SK-N-SH (cell line): ENCODE data around the gene KRTAP19-7.

ENCODE experiments used
- CTCF ChIP-seq: fragments of 200-600 bp; sonication (generic); IDR thresholded peaks from 2 replicates; pipeline ENCODE4 v1.6.1; 2017; ENCODE audit warnings: antibody characterized with exemption, mild to moderate bottlenecking, moderate library complexity
- EZH2phosphoT487 ChIP-seq: fragments of 200-600 bp; sonication (generic); IDR thresholded peaks from 2 replicates; pipeline ENCODE4 v1.6.1; 2017; ENCODE audit warnings: low read depth, mixed run types, mild to moderate bottlenecking, antibody characterized with exemption, moderate library complexity, borderline replicate concordance
- NFIC ChIP-seq: IDR thresholded peaks from 2 replicates; pipeline ENCODE4 v1.4.0; 2012; ENCODE audit warnings: borderline replicate concordance
- PBX3 ChIP-seq: IDR thresholded peaks from 2 replicates; pipeline ENCODE4; 2012
- POLR2AphosphoS5 ChIP-seq: IDR thresholded peaks from 2 replicates; pipeline ENCODE4 v1.6.1; 2012; ENCODE audit warnings: low read depth, low read length
- RAD21 ChIP-seq: IDR thresholded peaks from 2 replicates; pipeline ENCODE4 v1.6.1; 2012; ENCODE audit warnings: mild to moderate bottlenecking, low read length
- REST ChIP-seq: IDR thresholded peaks from 2 replicates; pipeline ENCODE4 v1.6.1; 2012; ENCODE audit warnings: mild to moderate bottlenecking, low read depth, low read length, moderate library complexity
- SIN3A ChIP-seq: IDR thresholded peaks from 2 replicates; pipeline ENCODE4 v1.6.1; 2012; ENCODE audit warnings: low read depth, mild to moderate bottlenecking, low read length, moderate library complexity, borderline replicate concordance

GRCh38 chr21:30590297-30590696 is 29.2 kb upstream of the KRTAP19-7 start, which contains the start of gene KRTAP22-2:
- TF ChIP-seq NFIC (no peak), POLR2AphosphoS5 (no peak), SIN3A (no peak), EZH2phosphoT487 (no peak), REST (no peak), CTCF (no peak), PBX3 (no peak), RAD21 (no peak)
